Fibroblast of mammary gland (primary cell): ENCODE results near the gene LAMTOR4.

Source experiments
- DNase-seq: peaks from one replicate; pipeline ENCODE4 v3.0.0-alpha.2; 2010; ENCODE audit warnings: low read depth
- H3K4me3 ChIP-seq: 2 replicates; pipeline ENCODE4 v1.5.1; 2011; ENCODE audit warnings: low read depth, mild to moderate bottlenecking, low read length, moderate library complexity; ENCODE audit not compliant: control insufficient read depth
- CTCF ChIP-seq: conservative IDR thresholded peaks from 2 replicates; pipeline ENCODE4 v1.5.1; 2011; ENCODE audit warnings: low read depth, low read length, inconsistent platforms; ENCODE audit not compliant: control insufficient read depth, insufficient read depth

LAMTOR4 gene

GRCh38 chr7:100167912-100168323 is 19.2 kb downstream of the LAMTOR4 start:
- TF ChIP-seq CTCF, result no peak

GRCh38 chr7:100169147-100169850 is 20.6 kb downstream of the LAMTOR4 start:
- TF ChIP-seq CTCF, result no peak
- no peak for DNase-seq
- H3K4me3 ChIP-seq, result no peak overlapping the region

More at GRCh38 chr7:100167912-100168323, 19.2 kb downstream of the LAMTOR4 start:
- peak overlapping the region; percentile 46 for H3K4me3 ChIP-seq
- DNase-seq, result no peak

GRCh38 chr7:100170101-100170897 is 21.6 kb downstream of the LAMTOR4 start:
- no peak overlapping the region for H3K4me3 ChIP-seq
- TF ChIP-seq CTCF, result no peak
- no peak for DNase-seq

GRCh38 chr7:100171087-100171681 is 22.5 kb downstream of the LAMTOR4 start:
- H3K4me3 ChIP-seq, result peak overlapping the region; percentile 15
- TF ChIP-seq CTCF, result no peak
- no peak for DNase-seq

- no peak overlapping the region for H3K4me3 ChIP-seq
- no peak for TF ChIP-seq CTCF
- DNase-seq, result no peak
Measured at GRCh38 chr7:100171840-100172239, 23.1 kb downstream of the LAMTOR4 start.

GRCh38 chr7:100173806-100174495 is 25.2 kb downstream of the LAMTOR4 start:
- no peak overlapping the region for H3K4me3 ChIP-seq
- TF ChIP-seq CTCF, result no peak
- no peak for DNase-seq
